GM18868 (cell line): ENCODE results near the gene ZNF253.
"Not testable (repeated sequence)": the region's sequence is repeated elsewhere in the genome, so short reads cannot be mapped to it uniquely, and the experiment has no call there.

Source experiments
- ATAC-seq: cut with Tn5 transposase; IDR thresholded peaks from one replicate; pipeline ENCODE4 v1.9.1; 2021; ENCODE audit warnings: mild to moderate bottlenecking, moderate library complexity; ENCODE audit not compliant: unreplicated experiment

ZNF253 gene

DNA sequence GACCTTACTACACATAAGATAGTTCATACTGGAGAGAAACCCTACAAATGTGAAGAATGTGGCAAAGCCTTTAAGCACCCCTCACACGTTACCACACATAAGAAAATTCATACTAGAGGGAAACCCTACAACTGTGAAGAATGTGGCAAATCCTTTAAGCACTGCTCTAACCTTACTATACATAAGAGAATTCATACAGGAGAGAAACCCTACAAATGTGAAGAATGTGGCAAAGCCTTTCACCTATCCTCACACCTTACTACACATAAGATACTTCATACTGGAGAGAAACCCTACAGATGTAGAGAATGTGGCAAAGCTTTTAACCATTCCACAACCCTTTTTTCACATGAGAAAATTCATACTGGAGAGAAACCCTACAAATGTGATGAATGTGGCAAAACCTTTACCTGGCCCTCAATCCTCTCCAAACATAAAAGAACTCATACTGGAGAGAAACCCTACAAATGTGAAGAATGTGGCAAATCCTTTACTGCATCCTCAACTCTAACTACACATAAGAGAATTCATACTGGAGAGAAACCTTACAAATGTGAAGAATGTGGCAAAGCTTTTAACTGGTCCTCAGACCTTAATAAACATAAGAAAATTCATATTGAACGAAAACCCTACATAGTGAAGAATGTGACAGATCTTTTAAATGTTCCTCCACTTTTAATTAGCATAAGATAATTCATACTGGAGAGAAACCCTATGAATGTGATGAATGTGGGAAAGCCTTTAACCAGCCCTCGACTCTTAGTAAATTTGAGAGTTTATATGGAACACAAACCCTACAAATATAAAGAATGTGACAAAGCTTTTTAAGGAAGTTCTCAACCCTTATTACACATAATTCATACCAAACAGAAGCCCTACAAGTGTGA, 26.6 kb downstream of the ZNF253 start:
- ATAC-seq: not testable (repeated sequence)

DNA sequence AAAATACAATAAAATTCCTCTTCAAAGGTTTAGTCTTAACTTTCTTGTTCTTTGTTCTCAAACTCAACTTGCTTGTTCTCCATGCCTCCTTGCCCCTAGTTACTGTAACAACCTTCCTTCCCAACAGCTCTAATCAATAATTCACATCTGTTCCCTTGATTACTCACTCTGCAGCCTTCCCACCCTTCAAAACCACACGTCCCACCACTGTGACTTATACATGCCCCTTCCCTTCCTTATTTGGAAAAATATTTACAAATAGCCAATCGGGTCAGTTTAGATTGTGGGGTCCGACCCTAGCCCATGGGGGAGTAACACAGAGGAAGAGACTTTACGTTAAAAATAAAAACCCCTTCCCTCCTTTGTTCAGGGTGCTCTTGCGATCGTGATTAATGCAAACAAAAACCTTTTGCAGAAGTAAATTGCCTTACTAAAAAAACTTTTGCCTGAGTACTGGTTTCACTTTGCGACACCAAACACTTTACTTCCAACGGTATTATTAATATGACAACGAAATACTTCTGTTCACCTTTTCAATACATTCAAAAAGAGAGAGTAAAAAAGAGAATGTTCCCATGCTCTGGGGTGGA, 34.6 kb downstream of the ZNF253 start:
- ATAC-seq: peak; percentile 1

DNA sequence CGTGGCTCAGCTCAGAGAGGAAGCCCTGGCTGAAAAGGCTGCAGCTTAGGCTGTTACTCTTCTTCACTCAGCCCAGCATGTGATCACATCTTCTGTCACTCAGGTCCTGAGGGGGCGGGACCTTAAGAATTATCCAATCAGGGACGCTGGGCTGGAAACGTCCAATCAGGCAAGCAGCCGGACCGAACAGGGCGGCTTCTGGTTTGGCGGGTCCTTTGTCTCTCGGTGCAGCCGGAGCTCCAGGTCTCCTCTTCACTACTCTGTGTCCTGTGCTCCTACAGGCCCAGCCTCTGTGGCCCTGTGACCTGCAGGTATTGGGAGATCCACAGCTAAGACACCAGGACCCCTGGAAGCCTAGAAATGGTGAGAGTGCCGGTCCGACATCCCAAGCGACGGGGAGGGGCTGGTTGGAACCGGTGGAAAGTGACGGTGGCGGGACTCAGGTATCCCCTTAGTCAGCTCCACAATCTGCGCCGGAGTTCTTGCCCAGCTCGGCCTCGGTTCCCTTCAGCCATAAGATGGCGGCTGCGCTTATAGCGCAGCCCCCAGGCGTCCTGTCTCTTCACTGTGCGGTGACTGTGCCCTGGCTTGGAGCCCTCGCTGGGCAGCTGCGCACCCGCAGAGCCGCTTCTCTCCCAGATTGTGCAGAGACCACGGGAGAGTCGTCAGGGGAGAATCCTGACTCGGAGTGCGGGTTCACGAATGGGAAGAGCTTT, 35.2 kb downstream of the ZNF253 start, which contains the start of gene ZNF93:
ZNF93 (plus strand) TSS at position 218 of the 716 bp plus-strand sequence; CDS start at position 361, 143 bp downstream.
- ATAC-seq: peak; percentile 92

DNA sequence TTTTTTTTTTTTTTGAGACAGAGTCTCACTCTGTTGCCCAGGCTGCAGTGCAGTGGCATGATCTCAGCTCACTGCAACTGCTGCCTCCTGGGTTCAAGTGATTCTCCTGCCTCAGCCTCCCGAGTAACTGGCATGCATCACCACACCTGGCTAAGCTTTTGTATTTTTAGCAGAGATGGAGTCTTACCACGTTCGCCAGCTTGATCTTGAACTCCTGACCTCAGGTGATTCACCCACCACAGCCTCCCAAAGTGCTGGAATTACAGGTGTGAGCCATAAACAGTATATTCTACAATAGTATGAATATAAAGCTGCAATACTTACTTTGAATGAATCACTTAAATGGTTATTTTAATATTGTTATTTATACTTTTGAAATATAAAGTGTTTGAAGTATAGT, 41.9 kb downstream of the ZNF253 start:
- ATAC-seq: not testable (repeated sequence)

DNA sequence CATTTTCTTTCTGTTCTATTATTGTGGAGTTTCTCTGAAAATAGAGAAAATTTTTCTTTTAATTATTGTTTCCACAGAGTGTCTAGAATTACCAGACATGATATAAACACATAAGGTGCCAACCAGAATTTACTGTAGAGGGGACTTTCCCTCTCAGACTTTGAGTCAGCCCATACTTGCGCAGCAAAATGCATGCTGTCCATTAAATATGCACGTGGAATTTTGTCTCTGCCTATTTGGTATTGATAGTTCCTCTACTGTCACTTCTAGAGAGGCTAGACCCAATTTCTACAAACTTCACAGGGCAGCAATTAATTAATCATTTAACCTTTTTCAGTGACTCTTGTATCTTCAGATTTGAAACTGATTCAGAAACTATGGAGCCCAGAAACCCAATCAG, 44.0 kb downstream of the ZNF253 start:
- no peak for ATAC-seq

DNA sequence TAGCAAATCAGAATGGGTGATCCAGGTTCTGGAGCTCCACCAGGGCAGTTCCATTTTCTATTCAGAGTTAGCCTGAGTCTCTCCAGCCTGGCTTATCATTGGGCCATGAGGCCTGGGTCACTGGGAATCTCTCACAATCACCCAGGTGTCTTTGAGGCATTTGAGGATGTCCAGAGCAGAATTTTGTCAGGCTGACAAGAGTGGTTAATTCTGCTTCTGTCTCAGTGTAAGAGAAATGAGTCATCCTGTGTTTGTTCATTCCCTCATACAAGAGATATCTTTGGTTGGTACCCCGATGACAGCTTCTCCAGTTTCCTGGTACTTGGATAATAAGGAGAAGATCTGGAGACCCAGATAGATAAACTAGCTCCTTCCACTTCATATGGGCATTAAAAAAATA, 45.5 kb downstream of the ZNF253 start:
- ATAC-seq: no peak

DNA sequence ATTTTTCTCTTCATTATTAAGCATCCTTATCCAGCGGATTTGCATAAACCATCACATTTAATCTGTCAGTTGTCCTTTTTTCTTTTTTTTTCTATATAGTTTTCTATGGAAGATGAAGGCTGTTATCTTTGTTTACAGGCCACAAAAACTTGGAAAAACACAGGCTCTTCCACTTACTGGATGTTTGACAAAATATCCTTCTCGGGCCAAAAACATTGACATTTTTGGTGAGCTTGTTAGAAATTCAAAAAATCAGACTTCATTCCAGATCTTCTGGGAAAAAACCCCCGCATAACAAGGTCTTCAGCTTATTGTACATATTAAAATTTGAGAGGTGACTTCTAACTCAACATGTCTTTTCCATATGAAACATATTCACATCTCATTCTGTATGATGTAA, 48.9 kb downstream of the ZNF253 start:
- ATAC-seq: no peak

DNA sequence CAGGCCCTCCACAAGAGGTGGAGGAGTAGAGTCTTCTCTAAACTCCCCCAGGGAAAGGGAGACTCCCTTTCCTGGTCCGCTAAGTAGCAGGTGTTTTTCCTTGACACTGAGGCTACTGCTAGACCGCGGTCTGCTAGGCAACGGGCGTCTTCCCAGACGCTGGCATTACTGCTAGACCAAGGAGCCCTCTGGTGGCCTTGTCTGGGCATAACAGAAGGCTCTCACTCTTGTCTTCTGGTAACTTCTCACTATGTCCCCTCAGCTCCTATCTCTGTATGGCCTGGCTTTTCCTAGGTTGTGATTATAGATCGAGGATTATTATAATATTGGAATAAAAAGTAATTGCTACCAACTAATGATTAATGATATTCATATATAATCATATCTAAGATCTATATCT, 64.7 kb downstream of the ZNF253 start:
- not testable (repeated sequence) for ATAC-seq

DNA sequence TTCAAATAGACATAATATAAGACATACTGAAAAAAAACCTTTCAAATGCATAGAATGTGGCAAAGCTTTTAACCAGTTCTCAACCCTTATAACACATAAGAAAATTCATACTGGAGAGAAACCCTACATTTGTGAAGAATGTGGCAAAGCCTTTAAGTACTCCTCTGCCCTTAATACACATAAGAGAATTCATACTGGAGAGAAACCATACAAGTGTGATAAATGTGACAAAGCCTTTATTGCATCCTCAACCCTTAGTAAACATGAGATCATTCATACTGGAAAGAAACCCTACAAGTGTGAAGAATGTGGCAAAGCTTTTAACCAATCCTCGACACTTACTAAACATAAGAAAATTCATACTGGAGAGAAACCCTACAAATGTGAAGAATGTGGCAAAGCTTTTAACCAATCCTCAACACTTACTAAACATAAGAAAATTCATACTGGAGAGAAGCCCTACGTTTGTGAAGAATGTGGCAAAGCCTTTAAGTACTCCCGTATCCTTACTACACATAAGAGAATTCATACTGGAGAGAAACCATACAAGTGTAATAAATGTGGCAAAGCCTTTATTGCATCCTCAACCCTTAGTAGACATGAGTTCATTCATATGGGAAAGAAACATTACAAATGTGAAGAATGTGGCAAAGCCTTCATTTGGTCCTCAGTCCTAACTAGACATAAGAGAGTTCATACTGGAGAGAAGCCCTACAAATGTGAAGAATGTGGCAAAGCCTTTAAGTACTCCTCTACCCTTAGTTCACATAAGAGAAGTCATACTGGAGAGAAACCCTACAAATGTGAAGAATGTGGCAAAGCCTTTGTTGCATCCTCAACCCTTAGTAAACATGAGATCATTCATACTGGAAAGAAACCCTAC, 68.0 kb downstream of the ZNF253 start:
- ATAC-seq: not testable (repeated sequence)

DNA sequence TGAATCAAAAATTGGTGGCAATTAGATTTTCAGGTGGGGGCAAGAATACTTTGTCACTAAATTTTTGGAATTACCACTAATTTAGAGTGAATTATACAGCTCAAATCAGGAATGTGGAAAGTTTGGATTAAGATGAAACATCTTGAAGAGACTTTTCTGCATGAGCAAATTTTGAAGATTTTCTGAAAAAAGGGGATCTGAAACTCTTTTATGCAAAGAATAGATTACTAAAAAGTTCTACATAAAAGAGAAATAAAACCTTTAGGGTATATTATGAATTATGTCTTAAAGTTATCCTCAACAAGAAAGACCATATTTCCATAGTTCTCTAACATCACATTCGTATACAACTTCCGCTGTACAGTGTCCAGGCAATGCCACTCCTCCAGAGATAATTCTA, 71.7 kb downstream of the ZNF253 start:
- no peak for ATAC-seq

DNA sequence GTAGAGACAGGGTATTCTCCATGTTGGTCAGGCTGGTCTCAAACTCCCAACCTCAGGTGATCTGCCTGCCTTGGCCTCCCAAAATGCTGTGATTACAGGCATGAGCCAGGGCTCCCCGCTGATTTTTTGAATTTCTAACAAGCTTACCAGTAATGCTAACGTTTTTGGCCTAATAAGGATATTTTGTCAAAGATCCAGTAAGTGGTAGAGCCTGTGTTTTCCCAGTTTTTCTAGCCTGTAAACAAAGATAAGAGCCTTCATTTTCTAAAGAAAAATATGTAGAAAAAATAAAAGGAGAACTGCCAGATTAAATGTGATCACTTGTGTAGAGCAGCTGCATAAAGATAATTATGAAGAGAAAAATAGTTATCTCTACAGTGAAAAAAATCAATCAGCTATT, 72.8 kb downstream of the ZNF253 start:
- no peak for ATAC-seq

DNA sequence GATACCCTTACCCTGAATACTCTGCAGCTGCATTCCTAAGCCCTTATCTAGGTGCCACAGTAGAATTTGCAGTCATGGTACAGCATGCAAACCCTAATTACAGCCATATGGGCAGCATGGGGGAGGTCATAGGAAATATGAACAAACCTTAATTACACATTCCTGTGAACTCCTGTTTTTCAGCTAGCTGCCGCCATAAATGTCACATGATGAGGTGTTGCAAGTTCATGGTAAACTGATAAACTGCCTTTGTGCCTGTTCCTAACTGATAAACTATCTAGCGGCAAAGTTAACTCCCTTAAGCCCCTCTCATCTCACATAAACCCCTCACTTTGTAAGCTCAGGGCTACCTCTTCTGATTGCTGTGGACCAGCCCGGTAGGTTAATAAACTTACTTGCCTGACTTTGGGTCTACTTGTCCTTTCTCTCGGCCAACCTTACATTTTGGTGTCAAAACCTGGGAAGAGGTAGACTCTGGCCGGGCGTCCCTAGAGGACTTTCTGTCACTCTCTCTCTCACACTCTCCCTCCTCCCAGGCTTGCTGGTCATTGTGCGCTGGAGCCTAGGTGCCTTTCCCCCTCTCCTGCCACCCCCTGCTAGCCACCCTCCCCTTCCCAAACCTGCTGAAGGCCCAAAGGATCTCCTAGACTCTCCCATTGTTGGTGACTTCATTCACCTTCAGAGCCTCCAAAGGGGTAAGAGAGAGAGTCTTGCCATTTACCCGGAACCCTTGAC, 78.3 kb downstream of the ZNF253 start:
- no peak for ATAC-seq
